Stimulated activated CD8-positive, alpha-beta memory T cell treated with anti-CD3 and anti-CD28 coated beads, Interleukin-15, amount 100 ng/mL, for 24 hours (primary cell): ENCODE data around the gene METTL8.

Experiments used
- DNase-seq: peaks from one replicate; pipeline ENCODE4 v3.0.0-alpha.2; 2020; ENCODE audit warnings: low read depth

Gene METTL8

DNA sequence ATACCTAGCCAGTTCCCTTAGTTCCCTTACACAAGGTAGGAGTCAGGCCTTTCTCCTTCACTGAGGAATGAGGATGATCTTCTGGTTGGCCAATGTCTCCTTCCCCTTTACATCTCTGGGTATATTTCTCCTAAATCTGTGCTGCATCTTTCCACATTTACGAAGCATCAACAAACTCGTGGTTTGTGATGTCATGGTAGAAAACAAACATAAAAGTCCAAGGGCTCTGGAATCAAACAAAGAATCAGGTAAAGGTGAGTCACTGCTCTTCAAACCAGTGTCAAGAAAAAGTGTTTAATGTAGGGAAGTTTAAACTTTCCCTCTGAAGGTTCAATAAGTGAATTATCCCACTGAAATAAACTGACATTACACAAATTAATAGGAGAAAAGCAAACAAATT, 122.9 kb downstream of the METTL8 start:
- DNase-seq = no peak

GRCh38 chr2:171309455-171310286, 124.1 kb downstream of the METTL8 start:
- no peak for DNase-seq

- DNase-seq = no peak
These were observed 125.3 kb downstream of the METTL8 start for GRCh38 chr2:171308280-171309054.

DNA sequence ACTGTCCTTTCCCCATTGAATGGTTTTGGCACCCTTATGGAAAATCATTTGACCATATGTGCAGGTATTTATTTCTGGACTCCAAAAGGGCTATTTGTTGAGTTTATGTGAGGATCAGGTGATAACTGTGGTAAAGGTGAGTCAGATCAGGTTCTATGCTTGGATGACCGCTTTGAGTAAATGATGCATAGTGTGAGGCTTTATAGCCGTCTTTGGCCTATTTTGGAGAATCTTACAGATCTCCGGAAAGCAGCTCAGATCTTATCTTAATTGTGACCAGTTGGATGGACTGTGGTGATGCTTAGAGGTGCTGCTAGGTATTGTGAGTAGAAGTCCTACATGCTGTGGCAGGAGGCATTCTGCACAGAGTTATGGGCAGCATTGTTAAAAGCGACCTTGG, 126.2 kb downstream of the METTL8 start:
- no peak for DNase-seq

DNA sequence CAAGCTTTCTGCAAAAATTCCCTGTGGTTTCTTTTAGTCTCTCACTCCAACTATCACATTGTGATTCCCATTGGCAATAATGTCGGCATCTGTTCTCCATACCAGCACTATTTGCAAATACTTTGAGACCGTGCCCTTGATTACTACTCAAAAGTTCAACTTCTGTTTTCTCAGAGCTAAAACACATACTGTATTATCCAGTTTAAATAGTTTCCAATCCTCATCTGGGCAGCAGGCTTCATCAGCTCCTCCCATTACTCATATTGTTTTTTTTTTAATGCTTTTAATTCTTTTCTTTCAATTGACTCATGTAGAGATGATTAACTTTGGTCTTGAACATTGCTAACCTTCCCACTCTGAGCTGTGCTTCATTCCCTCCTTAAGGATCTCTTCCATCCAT, 135.8 kb downstream of the METTL8 start:
- no peak for DNase-seq

GRCh38 chr2:171294608-171295007, 139.2 kb downstream of the METTL8 start:
- DNase-seq = no peak

- no peak for DNase-seq
These were observed 140.1 kb downstream of the METTL8 start for GRCh38 chr2:171293661-171294060.

DNA sequence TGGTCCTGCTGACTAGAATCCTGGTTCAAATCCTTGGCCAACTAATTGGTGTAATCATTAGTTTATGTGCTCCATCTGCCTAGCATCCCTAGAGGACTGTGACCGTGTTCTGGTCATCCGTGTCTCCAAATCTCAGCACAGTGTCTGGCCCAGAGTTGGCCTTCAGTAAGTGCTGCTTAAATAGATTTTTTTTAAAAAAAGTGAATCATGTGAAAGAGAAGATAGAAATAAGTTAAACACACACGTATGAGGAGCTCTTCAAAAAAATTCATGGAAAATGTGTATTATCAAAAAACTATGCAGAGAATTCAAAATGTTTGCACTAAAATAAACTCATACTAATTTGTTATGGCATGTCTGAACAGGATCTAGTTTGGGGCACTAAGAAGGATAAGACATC, 143.8 kb downstream of the METTL8 start:
- DNase-seq = no peak

DNA sequence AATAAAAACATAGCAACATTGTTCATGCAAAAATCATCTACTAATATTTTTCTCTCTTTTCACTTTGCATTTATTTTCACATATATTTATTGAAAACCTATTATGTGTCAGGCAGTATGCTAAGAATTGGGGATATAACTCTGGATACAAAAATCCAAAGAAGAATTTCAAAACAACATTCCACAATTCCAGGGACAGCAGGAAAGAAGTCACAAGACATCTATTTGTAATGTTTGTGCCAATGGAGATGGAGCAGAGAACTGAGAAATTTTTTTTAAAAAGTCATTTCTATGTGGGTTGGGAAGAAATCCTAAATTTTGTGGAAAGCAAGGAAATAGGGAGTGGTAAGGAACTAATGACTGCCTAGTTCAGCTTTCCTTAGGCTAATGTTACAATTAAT, 144.5 kb downstream of the METTL8 start:
- no peak for DNase-seq

DNA sequence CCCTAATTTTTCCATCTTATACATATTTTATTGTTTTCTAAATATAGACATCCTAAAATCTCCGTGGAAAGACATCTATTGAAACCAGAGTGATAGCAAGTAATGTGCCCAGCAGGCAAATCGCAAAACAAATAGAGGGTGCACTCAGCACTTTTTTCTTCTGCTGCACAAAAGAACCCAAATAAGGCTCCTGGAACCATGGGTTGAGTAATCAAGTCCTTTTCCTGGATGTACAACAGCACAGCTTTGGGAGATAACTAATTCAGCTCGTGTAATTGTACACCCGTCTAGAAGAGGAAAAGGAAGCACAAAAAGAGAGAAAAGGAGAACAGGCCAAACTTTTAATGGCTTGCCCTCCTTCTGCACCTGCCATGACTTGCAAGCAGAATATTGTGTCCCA, 146.2 kb downstream of the METTL8 start:
- no peak for DNase-seq

- no peak for DNase-seq
These were observed 146.7 kb downstream of the METTL8 start for GRCh38 chr2:171287036-171287571.

GRCh38 chr2:171281110-171281509, 152.7 kb downstream of the METTL8 start:
- no peak for DNase-seq

DNA sequence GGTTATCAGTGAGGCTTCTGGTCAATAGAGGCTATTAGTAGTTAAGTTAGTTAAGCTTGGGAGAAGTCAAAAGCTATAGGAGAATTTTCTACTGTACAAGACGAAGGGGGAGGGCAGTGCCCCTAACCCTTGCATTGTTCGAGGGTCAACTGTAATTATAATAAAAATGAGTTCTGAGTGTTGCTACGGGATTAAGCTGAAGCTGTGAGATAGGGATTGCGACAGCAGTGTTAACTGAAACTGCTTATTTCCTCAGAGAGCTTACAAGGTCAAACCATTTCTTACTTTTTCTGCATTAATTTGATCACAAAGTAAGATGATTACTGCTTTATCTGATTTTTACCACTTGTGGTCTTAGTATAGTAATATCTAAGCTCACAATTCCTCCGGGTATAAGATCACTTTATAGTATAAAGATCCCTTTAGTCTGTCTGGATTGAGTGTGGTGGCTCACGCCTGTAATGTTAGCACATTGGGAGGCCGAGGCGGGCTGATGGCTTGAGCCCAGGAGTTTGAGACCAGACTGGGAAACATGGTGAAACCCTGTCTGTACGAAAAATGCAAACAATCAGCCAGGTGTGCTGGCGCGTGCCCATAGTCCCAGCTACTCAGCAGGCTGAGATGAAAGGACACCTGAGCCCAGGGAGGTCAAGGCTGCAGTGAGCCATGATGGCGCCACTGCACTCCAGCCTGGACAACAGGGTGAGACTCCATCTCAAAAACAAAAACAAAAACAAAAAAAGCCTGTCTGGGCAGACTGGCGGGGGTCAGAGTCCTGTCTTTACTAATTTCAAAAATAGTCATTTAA, 153.6 kb downstream of the METTL8 start:
- no peak for DNase-seq

DNA sequence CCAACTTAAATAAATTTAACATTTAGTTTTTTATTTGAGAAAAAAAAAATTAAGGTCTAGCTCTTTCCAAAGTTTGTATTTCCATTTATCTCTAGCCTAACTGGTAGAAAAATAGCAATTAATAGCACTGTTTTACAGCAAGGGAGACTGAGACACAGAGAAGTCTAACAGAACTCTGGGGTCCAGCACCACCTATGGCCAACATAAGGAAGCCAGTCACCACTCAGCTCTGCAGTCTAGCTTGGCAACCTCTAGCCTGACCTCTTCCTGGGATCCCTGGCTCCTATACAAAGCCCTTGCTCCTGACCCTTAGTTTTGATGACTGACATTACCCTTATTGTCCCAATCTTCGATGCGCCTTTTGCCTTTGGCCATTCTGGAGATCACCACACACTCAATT, 159.0 kb downstream of the METTL8 start:
- no peak for DNase-seq

DNA sequence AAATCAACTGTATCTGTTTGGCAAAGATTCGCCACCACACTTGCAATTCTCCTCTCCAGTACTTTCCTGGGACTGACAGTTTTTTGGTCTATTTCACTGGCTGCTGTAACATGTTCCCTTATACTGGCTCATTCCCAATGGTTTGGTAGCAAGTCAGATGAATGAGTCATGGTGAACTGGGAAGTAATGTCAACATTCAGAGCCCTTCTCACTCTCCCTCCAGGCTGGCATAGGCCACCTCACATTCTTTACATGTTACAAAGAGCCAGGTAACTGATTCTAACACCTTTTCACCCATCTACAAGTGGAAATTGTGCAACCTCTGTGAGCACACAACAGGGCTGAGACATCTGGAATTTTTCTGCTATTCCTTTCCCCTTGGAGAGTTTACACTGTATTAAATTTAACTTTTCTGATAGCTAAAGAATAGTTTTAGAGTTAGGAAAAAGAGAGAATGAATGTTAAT, 161.8 kb downstream of the METTL8 start:
- DNase-seq = no peak

DNA sequence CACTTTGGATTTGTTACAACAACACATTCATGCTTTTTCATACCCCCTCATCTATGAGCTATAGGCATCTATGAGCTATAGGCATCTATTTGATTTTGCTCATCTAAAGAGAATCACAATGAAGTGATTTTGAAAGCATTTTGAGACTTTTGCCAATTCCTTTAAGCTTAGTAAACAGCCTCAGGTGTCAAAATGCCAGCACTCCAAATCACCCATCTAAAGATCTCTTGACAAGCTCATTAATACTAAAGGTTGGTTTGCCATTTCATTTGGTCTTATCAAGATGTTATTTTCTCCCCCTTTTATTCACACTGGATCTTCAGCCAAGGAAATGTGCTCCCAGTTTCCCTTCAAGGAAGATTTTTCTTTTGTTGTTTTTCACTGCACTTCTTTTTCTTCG, 162.4 kb downstream of the METTL8 start:
- no peak for DNase-seq

DNA sequence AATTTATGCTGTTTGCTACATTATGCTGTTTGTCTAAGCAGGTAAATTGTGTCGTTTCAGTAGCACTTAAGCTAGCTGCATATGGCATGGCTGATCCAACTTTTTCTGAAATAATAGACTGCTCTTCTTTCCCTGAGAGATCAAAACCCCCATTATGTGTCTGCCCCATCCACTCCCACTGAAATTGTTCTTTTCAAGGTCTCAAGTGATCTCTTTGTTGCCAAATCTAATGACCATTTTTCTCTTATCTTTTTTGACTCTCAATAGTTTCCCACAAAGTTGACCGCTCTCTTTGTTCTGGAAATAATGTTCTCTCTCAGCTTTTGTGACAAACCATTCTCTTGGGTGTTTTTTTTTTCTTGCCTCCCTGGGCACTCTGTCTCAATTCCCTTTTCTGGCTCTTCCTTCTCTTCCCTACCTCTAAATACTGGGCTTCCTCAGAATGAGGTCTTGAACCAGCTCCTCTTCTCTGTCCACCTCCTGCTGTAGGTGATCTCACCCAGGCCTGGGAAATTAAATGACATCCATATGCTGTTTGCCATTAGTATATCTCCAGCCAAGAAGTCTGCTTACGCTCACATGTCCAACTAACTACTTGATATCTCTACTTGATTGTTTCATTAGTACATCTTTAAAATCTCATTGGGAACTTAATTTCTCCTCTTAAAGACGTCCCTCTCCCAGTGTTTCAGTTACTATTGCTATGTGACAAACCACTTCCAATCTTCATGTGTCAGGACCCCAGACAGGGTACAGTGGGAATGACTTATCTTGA, 165.7 kb downstream of the METTL8 start:
- no peak for DNase-seq
